GM19438 (cell line): ENCODE data around the gene CABP5.
"Not testable (repeated sequence)": the region's sequence is repeated elsewhere in the genome, so short reads cannot be mapped to it uniquely, and the experiment has no call there.

ENCODE experiments used
- ATAC-seq: cut with Tn5 transposase; IDR thresholded peaks from one replicate; pipeline ENCODE4 v1.9.1; 2021; ENCODE audit warnings: low read depth; ENCODE audit not compliant: unreplicated experiment

CABP5 gene

GRCh38 chr19:48043675-48044258 is at the start of gene CABP5:
Gene CABP5, minus strand, starts transcription at chr19:48044079. Its CDS starts 157 bp downstream, at chr19:48043922.
- ATAC-seq, result no peak

- ATAC-seq, result not testable (repeated sequence)
Observed at GRCh38 chr19:48091111-48091718, 47.3 kb upstream of the CABP5 start.

- ATAC-seq, result no peak
Observed at GRCh38 chr19:48090281-48090802, 46.5 kb upstream of the CABP5 start.

GRCh38 chr19:48088991-48089390 is 45.1 kb upstream of the CABP5 start:
- not testable (repeated sequence) for ATAC-seq

GRCh38 chr19:48085904-48086864 is 42.3 kb upstream of the CABP5 start:
- no peak for ATAC-seq

GRCh38 chr19:48085076-48085475 is 41.2 kb upstream of the CABP5 start:
- no peak for ATAC-seq

GRCh38 chr19:48081106-48081505 is 37.2 kb upstream of the CABP5 start:
- no peak for ATAC-seq

- ATAC-seq, result not testable (repeated sequence)
Observed at GRCh38 chr19:48070177-48070769, 26.4 kb upstream of the CABP5 start.

GRCh38 chr19:48069435-48069834 is 25.6 kb upstream of the CABP5 start:
- no peak for ATAC-seq

- ATAC-seq, result no peak
Observed at GRCh38 chr19:48064509-48064908, 20.6 kb upstream of the CABP5 start.

- ATAC-seq, result no peak
Observed at GRCh38 chr19:48061401-48062344, 17.8 kb upstream of the CABP5 start.

- no peak for ATAC-seq
Observed at GRCh38 chr19:48060381-48060780, 16.5 kb upstream of the CABP5 start.

GRCh38 chr19:48059331-48059730 is 15.5 kb upstream of the CABP5 start:
- no peak for ATAC-seq

GRCh38 chr19:48053856-48054255 is 10.0 kb upstream of the CABP5 start:
- no peak for ATAC-seq

GRCh38 chr19:48053076-48053475 is 9.2 kb upstream of the CABP5 start:
- no peak for ATAC-seq

- no peak for ATAC-seq
Observed at GRCh38 chr19:48051335-48052033, 7.6 kb upstream of the CABP5 start.

GRCh38 chr19:48044561-48044960 is 682 bp upstream of the CABP5 start:
- no peak for ATAC-seq

- no peak for ATAC-seq
Observed at GRCh38 chr19:48041877-48042580, 1.9 kb downstream of the CABP5 start.
